Keratinocyte (primary cell): ENCODE data around the gene HDAC3. TPM values are rescaled to one million over a fixed set of nuclear protein-coding genes. Genes with fewer than 3 reads are reported as not detected.
A peak's percentile ranks its signal among the peaks of the same experiment; 100 is the strongest.

Experiments
- DNase-seq: peaks from one replicate; pipeline ENCODE4 v3.0.0-alpha.2; 2011; ENCODE audit warnings: low read depth, missing footprints, low spot score
- FAIRE-seq: peaks from 2 replicates; lab custom pipeline; 2011; peaks lifted over from hg19 to GRCh38; lab: Jason Lieb, UNC
- H2AFZ ChIP-seq: 2 replicates; pipeline ENCODE4 v1.6.0; 2012; ENCODE audit warnings: low read length, control low read depth, inconsistent platforms; ENCODE audit not compliant: control insufficient read depth
- H3K27ac ChIP-seq: 2 replicates; pipeline ENCODE4 v1.5.1; 2011; ENCODE audit warnings: low read length; ENCODE audit not compliant: control insufficient read depth, insufficient read depth
- H3K27me3 ChIP-seq: 3 replicates; pipeline ENCODE4 v1.6.0; 2011; ENCODE audit warnings: low read length; ENCODE audit not compliant: control insufficient read depth, insufficient read depth; ENCODE audit errors: extremely low read depth
- H3K36me3 ChIP-seq, 2 experiments: 2 replicates in 1 of 2; 3 replicates in 1 of 2; pipeline ENCODE4 v1.5.1; 2011; ENCODE audit warnings: low read length in 2 of 2, mild to moderate bottlenecking in 1 of 2; ENCODE audit not compliant: control insufficient read depth in 2 of 2, insufficient read depth in 2 of 2; ENCODE audit errors: extremely low read depth in 1 of 2
- H3K4me1 ChIP-seq: 3 replicates; pipeline ENCODE4 v1.5.1; 2011; ENCODE audit warnings: low read length; ENCODE audit not compliant: control insufficient read depth, insufficient read depth; ENCODE audit errors: extremely low read depth
- H3K4me2 ChIP-seq: 3 replicates; pipeline ENCODE4 v1.6.0; 2011; ENCODE audit warnings: low read depth, low read length; ENCODE audit not compliant: control insufficient read depth, insufficient read depth; ENCODE audit errors: extremely low read depth
- H3K4me3 ChIP-seq, 3 experiments: fragments of 200-600 bp in 1 of 3; sonication (generic) in 1 of 3; 2 replicates in 2 of 3; 3 replicates in 1 of 3; pipeline ENCODE4 v1.5.1; 2011 to 2016; ENCODE audit warnings: low read length in 3 of 3, mild to moderate bottlenecking in 3 of 3, control low read depth in 2 of 3, inconsistent platforms in 1 of 3, low read depth in 1 of 3, mixed read lengths in 1 of 3, mixed run types in 1 of 3, moderate library complexity in 1 of 3; ENCODE audit not compliant: control insufficient read depth in 2 of 3, insufficient read depth in 2 of 3; ENCODE audit errors: extremely low read depth in 1 of 3
- H3K79me2 ChIP-seq: 2 replicates; pipeline ENCODE4 v1.6.0; 2012; ENCODE audit warnings: low read length; ENCODE audit not compliant: control insufficient read depth, insufficient read depth
- H3K9ac ChIP-seq: 3 replicates; pipeline ENCODE4 v1.6.0; 2011; ENCODE audit warnings: low read length; ENCODE audit not compliant: control insufficient read depth, insufficient read depth; ENCODE audit errors: extremely low read depth
- H3K9me1 ChIP-seq: 3 replicates; pipeline ENCODE4 v1.6.0; 2011; ENCODE audit warnings: low read length; ENCODE audit not compliant: control insufficient read depth, insufficient read depth; ENCODE audit errors: extremely low read depth
- H3K9me3 ChIP-seq: 2 replicates; pipeline ENCODE4 v1.5.1; 2012; ENCODE audit warnings: low read depth, low read length; ENCODE audit not compliant: control insufficient read depth
- H4K20me1 ChIP-seq: 3 replicates; pipeline ENCODE4 v1.6.0; 2011; ENCODE audit warnings: low read length; ENCODE audit not compliant: control insufficient read depth, insufficient read depth; ENCODE audit errors: extremely low read depth
- CTCF ChIP-seq, 3 experiments: IDR thresholded peaks in 1 of 3; conservative IDR thresholded peaks in 1 of 3; optimal IDR thresholded peaks in 1 of 3; 2 replicates in 2 of 3; 3 replicates in 1 of 3; pipeline versions ENCODE3 to v1.5.1; 2011; ENCODE audit warnings: low read length in 3 of 3, mild to moderate bottlenecking in 3 of 3, moderate library complexity in 2 of 3, control low read depth in 1 of 3, inconsistent platforms in 1 of 3; ENCODE audit not compliant: insufficient read depth in 2 of 3; ENCODE audit errors: extremely low read depth in 1 of 3
- EZH2 ChIP-seq: IDR thresholded peaks from one replicate; pipeline ENCODE4 v1.6.1; 2012; ENCODE audit warnings: inconsistent platforms, mild to moderate bottlenecking, low read length, moderate library complexity
- dilution Hi-C: fragments of 300-500 bp; cut with MboI; formaldehyde crosslinking; loops from one replicate; pipeline ENCODE4 v1.7.0; 2020; ENCODE audit warnings: low sequenced_read_pairs; ENCODE audit not compliant: extremely low pct_ligation_motif_present
- polyA plus RNA-seq, 5 experiments: library from polyadenylated mRNA; depleted of rRNA in 3 of 5; stranded (reverse) in 3 of 5; stranded (forward) in 1 of 5; unstranded in 1 of 5; fragments of >200 nt; gene quantifications; 1 replicate in 1 of 5; 2 replicates in 3 of 5; 3 replicates in 1 of 5; pipeline versions ENCODE4 v1.2.1 to v1.2.3, GENCODE V29; 2011 to 2012; ENCODE audit warnings: missing spikeins in 2 of 5, low read depth in 1 of 5, low replicate concordance in 1 of 5

The HDAC3 gene
- polyA plus RNA-seq, 1 donor (not counting 4 experiments of a cell fraction or from before 2014, with no cell fraction given), result 97.4 TPM

GRCh38 chr5:141617128-141617527 lies 19.5 kb downstream of the HDAC3 start:
- H3K9me3 ChIP-seq, result no peaks in the 10 kb centered on the region
- TF ChIP-seq EZH2 (no peak), CTCF (optimal IDR thresholded peaks at IDR 0.05 in 1 of 3, IDR thresholded peaks at IDR 0.05 in 1 of 3, conservative IDR thresholded peaks at IDR 0.05 in 1 of 3; ENCODE audit: extremely low read depth in 1 of 3, insufficient read depth in 2 of 3, low read length in 3 of 3) (no peak)
- DNase-seq (no peak), FAIRE-seq (no peak)
- no peak overlapping the region for H2AFZ ChIP-seq
- dilution Hi-C loops, result no loop called here
- peak overlapping the region; percentile 76 to 91 (median 83) for H3K4me3 ChIP-seq
- H4K20me1 ChIP-seq, result peaks cover 6% of the 10 kb centered on the region
- H3K27ac ChIP-seq, result peak overlapping the region; percentile 83
- no peaks in the 10 kb centered on the region for H3K9me1 ChIP-seq
- peak overlapping the region; percentile 93 for H3K9ac ChIP-seq
- peak overlapping the region; percentile 92 for H3K4me2 ChIP-seq
- peaks cover 22% of the 10 kb centered on the region for H3K4me1 ChIP-seq
- no peaks in the 10 kb centered on the region for H3K27me3 ChIP-seq
- peaks cover 6 to 19% of the 10 kb centered on the region in 2 experiments for H3K36me3 ChIP-seq
- H3K79me2 ChIP-seq, result peaks cover 64% of the 10 kb centered on the region

- Histone ChIP-seq H3K4me2 (peak overlapping the region; percentile 92), H4K20me1 (peaks cover 6% of the 10 kb centered on the region), H3K9me3 (no peaks in the 10 kb centered on the region), H2AFZ (no peak overlapping the region), H3K27me3 (no peaks in the 10 kb centered on the region), H3K36me3 (peaks cover 3 to 19% of the 10 kb centered on the region in 2 experiments), H3K9ac (no peak overlapping the region), H3K9me1 (no peaks in the 10 kb centered on the region), H3K27ac (no peak overlapping the region), H3K79me2 (peaks cover 74% of the 10 kb centered on the region), H3K4me1 (peaks cover 22% of the 10 kb centered on the region), H3K4me3 (peak overlapping the region in 2 of 3 experiments; percentile 76 to 83)
- dilution Hi-C loops, result no loop called here
- no peak for DNase-seq
- FAIRE-seq, result no peak
- TF ChIP-seq CTCF (optimal IDR thresholded peaks at IDR 0.05 in 1 of 3, IDR thresholded peaks at IDR 0.05 in 1 of 3, conservative IDR thresholded peaks at IDR 0.05 in 1 of 3; ENCODE audit: extremely low read depth in 1 of 3, insufficient read depth in 2 of 3, low read length in 3 of 3), result no peak
- no peak for TF ChIP-seq EZH2
Observed at GRCh38 chr5:141615991-141616720, 20.5 kb downstream of the HDAC3 start.
